GM10266 (cell line): ENCODE data around the gene SPTLC3.

ENCODE experiments used
- DNase-seq: peaks from one replicate; pipeline ENCODE4 v3.0.0; 2012; ENCODE audit errors: extremely low spot score
- TF ChIP-seq, protein P1 (sequence below): IDR thresholded peaks from 2 replicates; pipeline ENCODE4 v1.5.1; 2012; ENCODE audit warnings: mild to moderate bottlenecking, low read depth; ENCODE audit not compliant: control insufficient read depth, insufficient read depth; ENCODE audit errors: missing control alignments

SPTLC3 gene

DNA sequence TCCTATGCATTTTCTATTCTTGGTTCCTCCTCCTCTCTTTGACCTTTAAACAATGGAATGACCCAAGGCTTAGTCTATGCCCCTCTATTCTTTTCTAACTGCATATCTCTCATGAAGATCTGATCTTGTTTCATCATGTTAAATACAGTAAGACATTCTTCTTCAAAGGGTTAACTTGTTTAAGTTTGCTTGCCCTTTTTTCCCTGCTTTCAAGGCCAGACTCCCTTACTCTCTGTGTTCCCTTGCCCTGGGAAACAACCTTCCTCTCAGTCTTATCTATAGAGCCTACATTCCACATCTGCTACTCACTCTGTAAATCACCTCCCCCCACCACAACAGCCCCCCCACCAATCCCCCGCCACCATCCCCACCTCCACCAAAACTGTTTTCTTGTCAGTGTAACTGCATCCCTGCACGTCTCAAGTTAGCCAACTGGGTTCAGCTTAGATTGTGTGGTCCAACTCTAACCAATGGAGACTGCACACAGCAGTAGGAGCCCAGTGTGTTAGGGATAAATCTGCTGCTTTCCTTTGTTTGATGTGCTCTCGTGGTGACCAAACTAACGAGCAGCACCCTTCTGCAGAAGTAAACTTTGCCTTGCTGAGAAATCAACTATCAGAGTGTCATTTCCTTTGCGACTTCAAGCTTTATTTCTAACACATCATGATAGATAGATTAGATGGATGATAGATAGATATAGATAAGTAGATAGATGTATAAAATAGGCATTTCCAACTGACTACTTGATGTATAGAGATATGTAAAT lies 12.6 kb downstream of the SPTLC3 start:
- TF ChIP-seq, protein P1, sequence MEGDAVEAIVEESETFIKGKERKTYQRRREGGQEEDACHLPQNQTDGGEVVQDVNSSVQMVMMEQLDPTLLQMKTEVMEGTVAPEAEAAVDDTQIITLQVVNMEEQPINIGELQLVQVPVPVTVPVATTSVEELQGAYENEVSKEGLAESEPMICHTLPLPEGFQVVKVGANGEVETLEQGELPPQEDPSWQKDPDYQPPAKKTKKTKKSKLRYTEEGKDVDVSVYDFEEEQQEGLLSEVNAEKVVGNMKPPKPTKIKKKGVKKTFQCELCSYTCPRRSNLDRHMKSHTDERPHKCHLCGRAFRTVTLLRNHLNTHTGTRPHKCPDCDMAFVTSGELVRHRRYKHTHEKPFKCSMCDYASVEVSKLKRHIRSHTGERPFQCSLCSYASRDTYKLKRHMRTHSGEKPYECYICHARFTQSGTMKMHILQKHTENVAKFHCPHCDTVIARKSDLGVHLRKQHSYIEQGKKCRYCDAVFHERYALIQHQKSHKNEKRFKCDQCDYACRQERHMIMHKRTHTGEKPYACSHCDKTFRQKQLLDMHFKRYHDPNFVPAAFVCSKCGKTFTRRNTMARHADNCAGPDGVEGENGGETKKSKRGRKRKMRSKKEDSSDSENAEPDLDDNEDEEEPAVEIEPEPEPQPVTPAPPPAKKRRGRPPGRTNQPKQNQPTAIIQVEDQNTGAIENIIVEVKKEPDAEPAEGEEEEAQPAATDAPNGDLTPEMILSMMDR = no peak
- no peak for DNase-seq

DNA sequence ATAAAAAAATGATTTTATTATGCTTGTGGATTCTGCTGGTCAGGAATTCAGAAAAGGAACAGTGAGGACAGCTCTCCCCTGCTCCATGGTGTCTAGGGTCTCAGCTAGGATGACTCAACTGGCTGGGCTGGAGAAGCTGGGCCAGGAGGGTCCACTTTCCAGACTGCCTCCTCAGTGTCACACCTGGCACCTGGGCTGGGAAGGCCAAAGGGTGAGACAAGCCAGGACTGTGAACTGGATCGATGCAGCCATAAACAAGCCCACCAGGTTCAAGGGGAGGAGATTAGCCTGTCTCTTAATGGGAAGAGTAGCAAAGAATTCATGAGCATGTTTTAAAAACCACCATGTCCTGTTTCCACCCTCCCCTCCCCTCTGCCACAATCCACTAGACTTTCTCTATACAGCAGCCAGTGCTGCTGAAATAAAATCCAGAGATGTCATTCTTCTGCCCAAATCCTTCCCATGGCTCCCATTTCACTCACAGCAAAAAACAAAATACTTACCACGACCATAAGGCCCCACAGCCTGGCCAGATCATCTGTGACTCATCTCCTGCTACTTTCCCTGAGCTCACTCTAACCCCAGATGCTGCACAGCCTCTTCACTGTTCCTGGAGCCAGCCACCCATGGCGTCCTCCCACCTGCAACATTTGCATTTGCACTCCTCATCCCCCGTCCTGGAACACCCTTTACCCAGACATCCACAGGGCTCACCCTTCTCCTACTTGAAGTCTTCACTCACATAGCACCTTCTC lies 13.8 kb downstream of the SPTLC3 start:
- DNase-seq = no peak
- TF ChIP-seq, protein P1 = no peak

DNA sequence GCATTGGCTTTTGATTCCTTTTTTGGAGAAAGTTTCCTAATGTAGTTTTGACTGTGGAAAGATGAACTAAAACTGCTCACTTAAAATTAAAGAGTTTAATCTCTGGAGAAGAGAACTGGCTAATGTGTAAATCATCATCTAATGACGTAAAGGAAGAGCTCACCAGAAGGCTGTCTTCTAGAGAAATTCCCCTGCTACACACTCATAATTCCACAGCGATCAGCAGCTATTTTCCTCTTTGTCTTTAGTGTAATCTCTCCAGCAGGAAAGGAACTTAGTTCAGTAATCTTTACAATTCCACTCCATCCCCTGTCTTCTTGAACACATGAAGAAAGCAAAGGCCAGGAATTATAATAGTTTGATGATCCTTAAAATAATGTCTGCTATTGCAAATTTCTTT lies 15.8 kb downstream of the SPTLC3 start:
- TF ChIP-seq, protein P1 = no peak
- DNase-seq = no peak

DNA sequence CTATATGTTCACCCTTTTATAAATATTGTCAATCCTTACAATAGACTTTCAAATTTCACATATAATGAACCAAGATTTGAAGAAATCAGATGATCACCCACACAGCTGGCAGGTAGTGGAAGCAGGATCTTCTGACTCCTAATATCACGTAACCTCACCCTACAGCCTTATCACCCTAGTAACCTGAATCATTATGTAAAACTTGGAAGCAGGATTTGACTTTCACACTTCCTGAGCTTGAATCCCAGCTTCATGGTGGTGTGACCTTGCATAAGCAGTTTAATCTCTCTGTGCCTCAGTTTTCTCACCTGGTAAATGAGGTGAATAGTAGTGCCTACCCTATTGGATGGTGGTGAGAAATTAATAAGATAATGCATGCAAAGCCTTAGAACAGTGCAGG lies 16.4 kb downstream of the SPTLC3 start:
- TF ChIP-seq, protein P1 = no peak
- no peak for DNase-seq

DNA sequence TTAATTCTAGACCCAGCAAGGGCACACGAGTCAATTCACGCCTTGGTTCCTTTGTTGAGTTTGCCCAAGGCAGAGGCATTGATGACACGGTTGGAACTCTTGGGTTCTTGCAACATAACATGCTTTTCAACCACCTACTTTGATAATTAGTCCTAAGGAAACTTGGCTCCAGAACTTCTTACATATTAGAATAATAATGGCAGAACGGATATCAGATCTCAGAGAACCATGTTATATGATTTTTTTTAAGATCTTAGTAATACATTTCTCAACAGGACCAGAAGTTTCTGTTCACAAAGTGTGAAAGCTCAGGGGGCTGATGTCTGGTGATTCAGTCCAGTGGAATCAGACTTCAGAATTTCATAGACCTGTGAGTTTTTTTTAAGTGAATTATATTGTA lies 19.2 kb downstream of the SPTLC3 start:
- TF ChIP-seq, protein P1 = no peak
- DNase-seq = no peak

DNA sequence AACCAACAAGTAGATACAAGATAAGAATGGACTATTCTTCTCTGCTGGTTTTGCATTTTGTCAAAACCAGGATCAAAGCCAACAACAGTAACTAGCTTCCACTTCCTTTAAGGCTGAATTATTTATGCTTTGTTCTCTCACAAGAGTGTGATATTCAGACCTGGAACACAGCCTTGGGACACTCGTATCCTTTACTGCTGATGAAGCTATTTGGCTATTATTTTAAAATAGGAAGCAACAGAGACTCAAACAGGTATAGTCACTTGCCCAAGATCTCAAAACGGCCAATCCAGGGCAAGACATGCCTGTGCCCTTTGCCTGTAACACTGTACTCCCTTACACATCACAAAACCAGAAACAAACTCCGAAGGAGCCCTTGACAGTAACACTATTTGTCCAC lies 19.9 kb downstream of the SPTLC3 start:
- TF ChIP-seq, protein P1 = no peak
- DNase-seq = no peak
